Hepatocyte (in vitro differentiated cells): ENCODE data around the gene RASGRF2. TPM values are rescaled to one million over a fixed set of nuclear protein-coding genes. Genes with fewer than 3 reads are reported as not detected.

Experiments used
- DNase-seq: peaks from one replicate; pipeline ENCODE4 v3.0.0-alpha.2; 2016; ENCODE audit warnings: low spot score
- H2AFZ ChIP-seq: fragments of 200-600 bp; sonication (generic); 2 replicates; pipeline ENCODE4 v1.6.0; 2016; ENCODE audit warnings: antibody characterized with exemption, mild to moderate bottlenecking
- H3K27ac ChIP-seq: fragments of 200-600 bp; sonication (generic); 2 replicates; pipeline ENCODE4 v1.5.1; 2016; ENCODE audit warnings: mild to moderate bottlenecking
- H3K27me3 ChIP-seq: fragments of 200-600 bp; sonication (generic); 2 replicates; pipeline ENCODE4 v1.6.1; 2016
- H3K36me3 ChIP-seq: fragments of 200-600 bp; sonication (generic); replicated peaks from 2 replicates; pipeline ENCODE4 v1.5.1; 2016; ENCODE audit warnings: low read depth; ENCODE audit not compliant: insufficient read depth
- H3K4me1 ChIP-seq: fragments of 200-600 bp; sonication (generic); 2 replicates; pipeline ENCODE4 v1.5.1; 2016; ENCODE audit warnings: mild to moderate bottlenecking, moderate library complexity; ENCODE audit not compliant: insufficient read depth
- H3K4me2 ChIP-seq: fragments of 200-600 bp; sonication (generic); 2 replicates; pipeline ENCODE4 v1.6.0; 2016
- H3K4me3 ChIP-seq: fragments of 200-600 bp; sonication (generic); 2 replicates; pipeline ENCODE4 v1.5.1; 2016; ENCODE audit warnings: mild to moderate bottlenecking
- H3K79me2 ChIP-seq: fragments of 200-600 bp; sonication (generic); 2 replicates; pipeline ENCODE4 v1.6.0; 2017; ENCODE audit warnings: mild to moderate bottlenecking
- H3K9me2 ChIP-seq: fragments of 200-600 bp; sonication (generic); replicated peaks from 2 replicates; pipeline ENCODE4 v1.6.0; 2017; ENCODE audit warnings: mild to moderate bottlenecking; ENCODE audit not compliant: insufficient read depth
- H3K9me3 ChIP-seq: fragments of 200-600 bp; sonication (generic); 2 replicates; pipeline ENCODE4 v1.5.1; 2016; ENCODE audit warnings: low read depth, mild to moderate bottlenecking
- H4K20me1 ChIP-seq: fragments of 200-600 bp; sonication (generic); 2 replicates; pipeline ENCODE4 v1.6.0; 2016; ENCODE audit warnings: mild to moderate bottlenecking; ENCODE audit not compliant: insufficient read depth, poor library complexity, severe bottlenecking
- EZH2 ChIP-seq: fragments of 200-600 bp; sonication (generic); IDR thresholded peaks from 2 replicates; pipeline ENCODE4 v1.6.1; 2016; ENCODE audit warnings: antibody characterized with exemption, mild to moderate bottlenecking, borderline replicate concordance
- EZH2phosphoT487 ChIP-seq: fragments of 200-600 bp; sonication (generic); IDR thresholded peaks from one replicate; pipeline ENCODE4 v1.6.1; 2018; ENCODE audit warnings: antibody characterized with exemption, mild to moderate bottlenecking, low read depth, moderate library complexity; ENCODE audit not compliant: unreplicated experiment, severe bottlenecking
- WGBS: methylation state at CpG from one replicate; pipeline ENCODE4 v1.1.6; 2016; ENCODE audit warnings: low lambda C conversion rate; ENCODE audit errors: missing lambda C conversion rate; 5-methylcytosine and 5-hydroxymethylcytosine counted together
- polyA plus RNA-seq: library from polyadenylated mRNA; unstranded; fragments of >200 nt; fragmentation: Nextera tagmentation; extraction: Ambion mirVana; gene quantifications from 2 replicates; pipeline ENCODE4 v1.2.1, GENCODE V29; 2016
- total RNA-seq: library from RNA; depleted of rRNA; stranded (reverse); fragments of >200 nt; gene quantifications from 2 replicates; pipeline ENCODE4 v1.2.3, GENCODE V29; 2014
- TF ChIP-seq, protein P1 (sequence below): fragments of 200-600 bp; sonication (generic); IDR thresholded peaks from 2 replicates; pipeline ENCODE4 v1.5.1; 2016; ENCODE audit warnings: antibody characterized with exemption, mild to moderate bottlenecking; ENCODE audit not compliant: poor library complexity

The RASGRF2 gene
- total and polyA plus RNA-seq, 2 experiments from 2014 or later = 2.0 to 3.3 TPM

DNA sequence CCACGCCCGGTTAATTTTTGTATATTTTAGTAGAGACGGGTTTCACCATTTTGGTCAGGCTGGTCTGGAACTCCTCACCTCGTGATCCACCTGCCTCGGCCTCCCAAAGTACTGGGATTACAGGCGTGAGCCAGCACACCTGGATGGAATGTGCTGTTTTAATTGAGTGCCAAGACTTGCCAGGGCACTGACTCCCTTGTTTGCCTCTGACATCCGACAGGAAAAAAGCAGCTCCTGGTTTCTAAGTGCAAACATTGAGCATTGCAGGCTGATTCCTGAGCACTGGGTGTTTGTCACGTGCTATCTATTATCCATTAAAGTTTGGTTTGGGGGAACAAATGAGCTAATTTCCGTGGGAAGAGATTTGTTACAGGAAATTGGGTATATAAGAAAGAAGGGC lies 202.3 kb downstream of the RASGRF2 start:
- 78% methylated on average over 9 of the region's 9 CpGs for WGBS

DNA sequence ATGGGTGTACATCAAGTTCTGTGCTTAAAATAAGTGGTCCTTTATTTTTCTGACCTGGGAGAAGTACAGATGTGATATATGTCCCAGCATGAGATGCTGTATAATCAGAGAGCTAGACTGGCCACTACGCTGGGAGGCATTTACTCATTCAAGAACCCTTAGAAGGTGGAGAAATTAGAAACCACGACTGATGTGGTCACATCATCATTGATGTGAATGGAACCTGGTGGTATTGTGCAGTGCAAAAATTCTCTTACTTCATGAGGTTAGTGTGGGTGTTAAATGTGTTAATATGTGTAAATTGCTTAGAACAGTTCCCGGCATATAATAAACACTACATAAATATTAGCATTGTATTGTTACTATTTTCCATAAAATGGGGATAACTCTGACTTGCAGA lies 203.5 kb downstream of the RASGRF2 start:
- H3K27ac ChIP-seq = no peak overlapping the region
- H3K9me3 ChIP-seq = no peaks in the 10 kb centered on the region
- no peaks in the 10 kb centered on the region for H3K9me2 ChIP-seq
- no peak overlapping the region for H2AFZ ChIP-seq
- H3K4me1 ChIP-seq = no peaks in the 10 kb centered on the region
- H3K4me3 ChIP-seq = no peak overlapping the region
- no peaks in the 10 kb centered on the region for H3K79me2 ChIP-seq
- H3K4me2 ChIP-seq = no peak overlapping the region
- no peaks in the 10 kb centered on the region for H3K36me3 ChIP-seq
- no peaks in the 10 kb centered on the region for H3K27me3 ChIP-seq
- WGBS = 85% methylated on average over 3 of the region's 3 CpGs
- no peak for TF ChIP-seq EZH2
- TF ChIP-seq, protein P1, sequence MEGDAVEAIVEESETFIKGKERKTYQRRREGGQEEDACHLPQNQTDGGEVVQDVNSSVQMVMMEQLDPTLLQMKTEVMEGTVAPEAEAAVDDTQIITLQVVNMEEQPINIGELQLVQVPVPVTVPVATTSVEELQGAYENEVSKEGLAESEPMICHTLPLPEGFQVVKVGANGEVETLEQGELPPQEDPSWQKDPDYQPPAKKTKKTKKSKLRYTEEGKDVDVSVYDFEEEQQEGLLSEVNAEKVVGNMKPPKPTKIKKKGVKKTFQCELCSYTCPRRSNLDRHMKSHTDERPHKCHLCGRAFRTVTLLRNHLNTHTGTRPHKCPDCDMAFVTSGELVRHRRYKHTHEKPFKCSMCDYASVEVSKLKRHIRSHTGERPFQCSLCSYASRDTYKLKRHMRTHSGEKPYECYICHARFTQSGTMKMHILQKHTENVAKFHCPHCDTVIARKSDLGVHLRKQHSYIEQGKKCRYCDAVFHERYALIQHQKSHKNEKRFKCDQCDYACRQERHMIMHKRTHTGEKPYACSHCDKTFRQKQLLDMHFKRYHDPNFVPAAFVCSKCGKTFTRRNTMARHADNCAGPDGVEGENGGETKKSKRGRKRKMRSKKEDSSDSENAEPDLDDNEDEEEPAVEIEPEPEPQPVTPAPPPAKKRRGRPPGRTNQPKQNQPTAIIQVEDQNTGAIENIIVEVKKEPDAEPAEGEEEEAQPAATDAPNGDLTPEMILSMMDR = no peak
- no peak for TF ChIP-seq EZH2phosphoT487
- DNase-seq = no peak
- no peaks in the 10 kb centered on the region for H4K20me1 ChIP-seq

More for the DNA sequence above, 202.3 kb downstream of the RASGRF2 start:
- no peak overlapping the region for H3K4me2 ChIP-seq
- no peak for DNase-seq
- H3K4me3 ChIP-seq = no peak overlapping the region
- no peak overlapping the region for H3K27ac ChIP-seq
- no peaks in the 10 kb centered on the region for H3K79me2 ChIP-seq
- no peaks in the 10 kb centered on the region for H3K9me3 ChIP-seq
- no peak overlapping the region for H2AFZ ChIP-seq
- TF ChIP-seq EZH2 = no peak
- H3K27me3 ChIP-seq = no peaks in the 10 kb centered on the region
- H3K4me1 ChIP-seq = no peaks in the 10 kb centered on the region
- H3K36me3 ChIP-seq = no peaks in the 10 kb centered on the region
- H3K9me2 ChIP-seq = no peaks in the 10 kb centered on the region
- no peaks in the 10 kb centered on the region for H4K20me1 ChIP-seq

DNA sequence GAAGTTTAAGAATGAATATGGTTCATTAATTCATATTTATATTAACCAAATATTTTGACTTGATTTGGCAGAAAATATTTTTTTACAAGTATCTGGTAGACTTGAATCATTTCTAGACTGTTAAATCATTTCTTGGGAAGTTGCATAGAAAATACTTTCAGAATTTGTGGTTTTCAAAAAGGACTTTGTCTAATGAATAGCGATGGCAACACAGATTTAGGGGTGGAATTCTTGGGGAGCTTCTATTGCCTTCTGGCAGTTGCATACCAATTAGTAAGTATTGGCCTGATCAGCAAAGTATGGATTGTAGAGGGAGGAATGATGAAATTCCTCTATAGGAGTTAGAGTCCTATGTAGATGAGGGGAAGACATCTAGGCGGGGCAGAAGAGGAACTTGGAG lies 204.3 kb downstream of the RASGRF2 start:
- no peak overlapping the region for H3K4me3 ChIP-seq
- no peaks in the 10 kb centered on the region for H3K27me3 ChIP-seq
- no peaks in the 10 kb centered on the region for H3K9me2 ChIP-seq
- H3K36me3 ChIP-seq = no peaks in the 10 kb centered on the region
- no peaks in the 10 kb centered on the region for H4K20me1 ChIP-seq
- DNase-seq = no peak
- TF ChIP-seq, protein P1 = no peak
- TF ChIP-seq EZH2phosphoT487 (no peak), EZH2 (no peak)
- WGBS = 93% methylated on average over 2 of the region's 2 CpGs
- H3K27ac ChIP-seq = no peak overlapping the region
- H2AFZ ChIP-seq = no peak overlapping the region
- H3K79me2 ChIP-seq = no peaks in the 10 kb centered on the region
- no peaks in the 10 kb centered on the region for H3K4me1 ChIP-seq
- H3K9me3 ChIP-seq = no peaks in the 10 kb centered on the region
- H3K4me2 ChIP-seq = no peak overlapping the region

DNA sequence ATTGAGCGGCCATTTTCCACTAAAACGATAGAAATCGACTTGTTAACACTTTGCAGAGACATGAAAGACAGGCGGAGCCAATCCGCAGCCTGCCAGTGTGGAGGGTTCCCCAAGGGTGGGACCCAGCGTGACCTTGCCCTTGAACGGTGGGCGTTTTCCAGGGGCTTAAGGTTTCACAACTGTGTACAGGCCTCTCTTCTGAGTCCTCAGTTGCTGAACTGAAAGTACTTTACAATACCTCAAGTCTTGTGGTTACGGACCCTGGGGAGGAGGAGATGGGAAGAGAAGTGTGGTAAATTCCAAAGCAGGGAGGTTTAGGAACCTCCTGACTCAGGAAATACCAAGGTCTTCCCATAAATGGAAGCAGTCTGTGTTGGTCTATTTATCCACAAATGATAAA lies 204.8 kb downstream of the RASGRF2 start:
- Histone ChIP-seq H3K27ac (no peak overlapping the region), H3K36me3 (no peaks in the 10 kb centered on the region), H3K9me2 (no peaks in the 10 kb centered on the region), H3K4me3 (no peak overlapping the region), H3K27me3 (no peaks in the 10 kb centered on the region), H3K4me1 (no peaks in the 10 kb centered on the region), H3K9me3 (no peaks in the 10 kb centered on the region), H3K4me2 (no peak overlapping the region), H2AFZ (no peak overlapping the region), H3K79me2 (no peaks in the 10 kb centered on the region), H4K20me1 (no peaks in the 10 kb centered on the region)
- TF ChIP-seq EZH2 = no peak
- TF ChIP-seq, protein P1 = no peak
- TF ChIP-seq EZH2phosphoT487 = no peak
- 94% methylated on average over 9 of the region's 9 CpGs for WGBS
- DNase-seq = no peak
